ENCODE results near the gene ABCA4.

ABCA4 gene

DNA sequence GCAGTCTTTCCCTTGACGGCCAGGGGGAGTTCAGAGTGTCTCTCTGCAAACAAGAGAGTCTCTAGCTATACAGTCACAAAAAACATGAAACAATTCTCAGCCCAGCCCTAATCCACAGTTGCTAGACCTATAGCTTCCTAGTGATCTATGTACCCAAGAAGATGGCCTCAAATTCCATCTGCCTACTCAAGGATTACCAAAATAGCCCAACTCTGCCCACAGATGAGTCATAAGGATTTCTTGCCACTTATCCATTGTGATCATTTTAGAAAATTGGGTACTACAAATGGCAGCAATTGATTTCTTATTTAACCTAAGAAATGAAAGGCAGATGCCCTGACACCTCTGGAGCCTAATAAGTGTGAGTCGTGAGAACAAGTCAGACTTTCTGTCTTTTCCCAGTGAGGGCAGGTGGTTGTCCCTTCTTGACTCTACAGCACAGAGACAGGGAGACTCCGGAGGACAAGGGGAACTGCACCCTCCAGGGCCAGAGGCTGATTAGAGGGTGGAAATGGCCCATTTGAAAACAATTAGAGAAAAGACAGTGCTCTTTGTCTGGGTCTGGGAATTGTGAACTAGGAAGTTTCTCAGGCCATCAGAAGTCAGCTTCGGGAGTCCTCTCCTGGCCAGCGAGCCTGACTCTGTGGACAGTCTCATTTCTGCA lies 65.4 kb downstream of the ABCA4 start:
- H3K4me3 ChIP-seq (ENCODE audit: low read depth, low read length) = no peak overlapping the region
- TF ChIP-seq CTCF (conservative IDR thresholded peaks at IDR 0.05; ENCODE audit: low read depth, low read length) = no peak
- DNase-seq (ENCODE audit: low read depth) = no peak

- TF ChIP-seq CTCF (conservative IDR thresholded peaks at IDR 0.05; ENCODE audit: low read depth, low read length) = no peak
- no peak overlapping the region for H3K4me3 ChIP-seq (ENCODE audit: low read depth, low read length)
- no peak for DNase-seq (ENCODE audit: low read depth)
Measured at GRCh38 chr1:94050675-94051074, 70.3 kb downstream of the ABCA4 start.

GRCh38 chr1:94050254-94050653 lies 70.7 kb downstream of the ABCA4 start:
- no peak for DNase-seq (ENCODE audit: low read depth)
- no peak overlapping the region for H3K4me3 ChIP-seq (ENCODE audit: low read depth, low read length)
- TF ChIP-seq CTCF (conservative IDR thresholded peaks at IDR 0.05; ENCODE audit: low read depth, low read length) = no peak

DNA sequence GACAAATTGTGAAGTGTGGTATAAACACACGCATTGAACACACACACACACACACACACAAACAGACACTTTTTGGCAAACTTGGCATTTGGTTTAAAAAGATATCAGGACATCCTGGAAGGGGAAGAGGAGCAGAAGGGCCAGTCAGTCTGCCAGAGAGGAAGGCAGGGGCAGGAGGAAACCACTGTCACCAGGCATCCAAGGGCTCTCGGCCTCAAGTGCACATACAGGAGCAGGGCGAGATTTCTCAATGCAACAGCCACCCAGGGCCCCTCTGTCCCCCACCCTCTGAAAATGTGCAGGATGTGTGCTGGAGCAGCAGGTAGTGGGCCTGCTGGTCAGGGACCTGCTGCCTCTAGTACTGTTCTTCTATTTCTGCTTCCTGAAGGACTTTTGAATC lies 71.2 kb downstream of the ABCA4 start:
- no peak for TF ChIP-seq CTCF (conservative IDR thresholded peaks at IDR 0.05; ENCODE audit: low read depth, low read length)
- no peak for DNase-seq (ENCODE audit: low read depth)
- H3K4me3 ChIP-seq (ENCODE audit: low read depth, low read length) = no peak overlapping the region

GRCh38 chr1:94048413-94049164 lies 72.4 kb downstream of the ABCA4 start:
- no peak for TF ChIP-seq CTCF (conservative IDR thresholded peaks at IDR 0.05; ENCODE audit: low read depth, low read length)
- H3K4me3 ChIP-seq (ENCODE audit: low read depth, low read length) = no peak overlapping the region
- peak; percentile 79 for DNase-seq (ENCODE audit: low read depth)

DNA sequence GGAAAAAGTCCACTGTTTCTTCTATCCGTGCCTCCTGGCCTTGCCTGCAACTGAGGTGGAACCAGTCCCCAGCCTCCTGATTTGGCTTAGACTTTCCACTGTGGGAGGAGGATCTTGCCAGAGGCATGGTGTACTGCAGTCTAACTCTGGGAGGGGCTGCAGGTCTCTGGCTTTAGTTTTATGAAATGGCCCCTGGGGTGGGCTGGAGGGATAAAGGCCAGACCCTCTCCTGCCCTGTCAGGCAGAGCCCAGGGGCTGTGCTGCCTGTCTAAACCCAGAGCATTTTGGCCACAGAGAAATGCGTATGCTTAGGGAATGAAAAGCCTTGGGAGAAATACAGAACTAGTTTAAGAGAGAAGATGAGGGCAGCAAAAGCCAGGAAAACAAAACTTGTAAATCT lies 73.0 kb downstream of the ABCA4 start:
- no peak for TF ChIP-seq CTCF (conservative IDR thresholded peaks at IDR 0.05; ENCODE audit: low read depth, low read length)
- no peak overlapping the region for H3K4me3 ChIP-seq (ENCODE audit: low read depth, low read length)
- DNase-seq (ENCODE audit: low read depth) = no peak
